GM12892 (cell line): ENCODE measurements around the gene POLR2H.

ENCODE experiments used
- POLR2A ChIP-seq: IDR thresholded peaks from 2 replicates; pipeline ENCODE4 v1.6.1; 2011; ENCODE audit warnings: low read depth, low read length, control low read depth
- POLR2AphosphoS5 ChIP-seq: IDR thresholded peaks from 2 replicates; pipeline ENCODE4 v1.6.1; 2011; ENCODE audit warnings: low read depth, low read length, control low read depth
- TAF1 ChIP-seq: IDR thresholded peaks from 2 replicates; pipeline ENCODE4 v1.6.1; 2011; ENCODE audit warnings: low read depth, mild to moderate bottlenecking, control low read depth, low read length, borderline replicate concordance

GRCh38 chr3:184315543-184315867, 46.0 kb upstream of the POLR2H start:
- TF ChIP-seq TAF1, result no peak
- TF ChIP-seq POLR2A, result no peak
- TF ChIP-seq POLR2AphosphoS5, result no peak
